ENCODE data around the gene OIT3. TPM values are rescaled to one million over a fixed set of nuclear protein-coding genes. Genes with fewer than 3 reads are reported as not detected.

OIT3 gene
- total RNA-seq, 1 experiment from 2014 or later = not detected

DNA sequence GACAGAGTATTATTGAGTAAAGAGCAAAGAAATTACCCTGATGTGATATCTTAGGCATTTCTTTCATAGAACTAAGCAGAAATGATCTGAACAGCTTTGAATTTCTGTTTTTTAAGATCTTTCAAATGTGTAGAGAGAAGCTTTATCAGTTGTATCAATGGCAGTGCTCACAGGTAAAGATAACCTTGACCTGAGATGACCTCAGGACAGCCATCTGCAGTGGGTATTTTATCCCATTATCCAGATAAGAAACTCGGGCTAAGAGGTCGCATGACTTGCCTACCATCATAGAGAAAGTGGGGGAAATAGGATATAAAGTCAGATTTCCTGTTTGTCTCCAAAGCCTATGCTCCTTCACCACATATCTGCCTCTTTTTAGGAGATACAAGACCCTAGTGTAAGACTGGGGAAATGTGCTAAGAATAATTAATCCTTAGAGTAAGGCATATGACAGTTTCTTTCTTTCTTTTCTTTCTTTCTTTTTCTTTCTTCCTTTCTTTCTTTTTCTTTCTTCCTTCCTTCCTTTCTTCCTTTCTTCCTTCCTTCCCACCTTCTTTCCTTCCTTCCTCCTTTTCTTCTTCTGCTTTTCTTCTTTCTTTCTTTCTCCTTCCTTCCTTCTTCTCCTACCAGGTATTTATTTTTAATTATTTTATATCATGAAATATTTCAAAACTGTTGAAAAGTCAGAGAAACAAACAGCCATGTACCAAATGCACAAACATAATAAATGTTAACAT, 50.1 kb downstream of the OIT3 start:
- ATAC-seq (no peak), DNase-seq (ENCODE audit: low read depth, low spot score) (no peak)
- intact Hi-C loops (cut with micrococcal nuclease; ENCODE audit: unreplicated experiment) (no loop called here), in situ Hi-C loops (cut with HindIII; ENCODE audit: low pct_unique_long_range_greater_than_20kb, low sequenced_read_pairs) (no loop called here)
- ChIA-PET CTCF (no interaction called here), POLR2A (no interaction called here)
- Histone ChIP-seq H3K27ac (ENCODE audit: low read length) (no peak overlapping the region), H3K36me3 (ENCODE audit: control insufficient read depth, insufficient read depth, low read length) (no peaks in the 10 kb centered on the region), H3K4me1 (ENCODE audit: control insufficient read depth, insufficient read depth, low read length) (no peaks in the 10 kb centered on the region), H3K4me3 (ENCODE audit: low read depth in 2 of 2, low read length in 2 of 2) (no peak overlapping the region), H3K9me3 (ENCODE audit: control insufficient read depth, insufficient read depth, low read depth, low read length) (no peaks in the 10 kb centered on the region), H3K27me3 (ENCODE audit: control insufficient read depth, insufficient read depth, low read length) (peaks cover 10% of the 10 kb centered on the region; the same call in 1 of the 2 replicates)
- no TSS peak for BruUV-seq (replicated peaks)
- TF ChIP-seq TCF7L2 (IDR thresholded peaks at IDR 0.05; ENCODE audit: low read depth, low read length) (no peak), POLR2AphosphoS5 (IDR thresholded peaks at IDR 0.05; ENCODE audit: low read depth, low read length) (no peak), CTCF (IDR thresholded peaks at IDR 0.05) (no peak), REST (IDR thresholded peaks at IDR 0.05; ENCODE audit: insufficient read depth in 1 of 2, low read depth in 2 of 2, low read length in 1 of 2) (no peak), SIN3A (IDR thresholded peaks at IDR 0.05; ENCODE audit: borderline replicate concordance, insufficient read depth, low read depth, low read length) (no peak)

- intact Hi-C loops (cut with micrococcal nuclease; ENCODE audit: unreplicated experiment) (no loop called here), in situ Hi-C loops (cut with HindIII; ENCODE audit: low pct_unique_long_range_greater_than_20kb, low sequenced_read_pairs) (no loop called here)
- Histone ChIP-seq H3K4me1 (ENCODE audit: control insufficient read depth, insufficient read depth, low read length) (no peaks in the 10 kb centered on the region), H3K9me3 (ENCODE audit: control insufficient read depth, insufficient read depth, low read depth, low read length) (no peaks in the 10 kb centered on the region), H3K36me3 (ENCODE audit: control insufficient read depth, insufficient read depth, low read length) (no peaks in the 10 kb centered on the region), H3K27ac (ENCODE audit: low read length) (no peak overlapping the region), H3K27me3 (ENCODE audit: control insufficient read depth, insufficient read depth, low read length) (peaks cover 13% of the 10 kb centered on the region; the same call in 1 of the 2 replicates), H3K4me3 (ENCODE audit: low read depth in 2 of 2, low read length in 2 of 2) (no peak overlapping the region)
- ChIA-PET POLR2A (interaction anchor here (0.5 kb wide), 1 partner anchor 35 kb away, joined by 9 read pairs; no protein-coding TSS in a partner anchor), CTCF (interaction anchor here (0.6 kb wide), 1 partner anchor 67 kb away, joined by 5 read pairs; no protein-coding TSS in a partner anchor)
- no TSS peak for BruUV-seq (replicated peaks)
- ATAC-seq (no peak), DNase-seq (ENCODE audit: low read depth, low spot score) (no peak)
- TF ChIP-seq REST (IDR thresholded peaks at IDR 0.05; ENCODE audit: insufficient read depth in 1 of 2, low read depth in 2 of 2, low read length in 1 of 2) (no peak), SIN3A (IDR thresholded peaks at IDR 0.05; ENCODE audit: borderline replicate concordance, insufficient read depth, low read depth, low read length) (no peak), CTCF (IDR thresholded peaks at IDR 0.05) (no peak), TCF7L2 (IDR thresholded peaks at IDR 0.05; ENCODE audit: low read depth, low read length) (no peak), POLR2AphosphoS5 (IDR thresholded peaks at IDR 0.05; ENCODE audit: low read depth, low read length) (no peak)
Observed at GRCh38 chr10:72946963-72947362, 53.4 kb downstream of the OIT3 start.
